HG03139 (cell line): Measurements from ENCODE around the gene GEMIN2.
"Not testable (repeated sequence)": the region's sequence is repeated elsewhere in the genome, so short reads cannot be mapped to it uniquely, and the experiment has no call there.

ENCODE experiments used
- ATAC-seq: cut with Tn5 transposase; IDR thresholded peaks from one replicate; pipeline ENCODE4 v1.9.1; 2021; ENCODE audit not compliant: unreplicated experiment

The GEMIN2 gene, protein sequence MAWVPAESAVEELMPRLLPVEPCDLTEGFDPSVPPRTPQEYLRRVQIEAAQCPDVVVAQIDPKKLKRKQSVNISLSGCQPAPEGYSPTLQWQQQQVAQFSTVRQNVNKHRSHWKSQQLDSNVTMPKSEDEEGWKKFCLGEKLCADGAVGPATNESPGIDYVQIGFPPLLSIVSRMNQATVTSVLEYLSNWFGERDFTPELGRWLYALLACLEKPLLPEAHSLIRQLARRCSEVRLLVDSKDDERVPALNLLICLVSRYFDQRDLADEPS

GRCh38 chr14:39114073-39114838 is at the start of gene GEMIN2:
Gene GEMIN2 (plus strand): TSS chr14:39114323. CDS start chr14:39114339, 16 bp downstream.
- peak; percentile 93 for ATAC-seq

DNA sequence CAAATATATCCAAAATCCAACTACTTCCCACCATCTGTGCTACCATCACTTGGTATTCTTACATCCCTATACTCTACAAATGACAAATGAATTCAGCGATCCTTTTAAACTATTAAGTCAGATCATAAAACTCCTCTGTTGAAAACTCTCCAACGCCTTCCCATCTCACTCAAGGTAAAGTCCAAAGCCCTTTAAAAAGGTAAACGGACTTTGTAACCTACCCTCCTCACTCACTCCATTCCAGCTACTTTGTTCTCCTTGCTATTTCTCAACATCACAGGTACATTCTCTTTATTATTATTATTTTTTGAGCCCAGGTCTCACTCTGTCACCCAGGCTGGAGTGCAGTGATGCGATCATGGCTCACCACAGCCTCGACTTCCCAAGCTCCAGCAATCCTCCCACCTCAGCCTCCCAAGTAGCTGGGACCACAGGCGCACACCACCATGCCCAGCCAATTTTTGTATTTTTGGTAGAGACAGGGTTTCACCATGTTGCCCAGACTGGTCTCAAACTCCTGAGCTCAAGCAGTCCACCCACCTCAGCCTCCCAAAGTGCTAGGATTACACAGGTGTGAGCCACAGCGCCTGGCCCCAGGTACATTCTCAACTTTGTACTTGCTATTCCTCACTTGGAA is 44.8 kb upstream of the GEMIN2 start:
- ATAC-seq: not testable (repeated sequence)

DNA sequence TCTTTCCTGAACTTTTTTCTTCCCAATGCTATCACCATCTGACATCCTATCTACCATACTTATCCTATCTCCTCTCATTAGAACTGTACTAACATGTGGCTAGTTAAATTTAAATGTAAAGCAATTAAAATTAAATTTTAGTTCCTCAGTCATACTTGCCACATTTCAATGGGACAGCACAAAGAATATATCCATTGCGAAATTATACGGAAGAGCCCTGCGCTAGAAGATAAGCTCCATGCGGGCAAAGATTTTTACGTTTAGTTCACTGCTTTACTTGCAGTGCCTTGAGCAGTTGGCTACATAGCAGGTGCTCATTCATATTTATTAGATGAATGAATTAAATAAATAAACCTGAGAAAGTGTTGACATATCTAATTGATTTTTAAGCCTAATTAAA is 44.2 kb upstream of the GEMIN2 start:
- no peak for ATAC-seq

DNA sequence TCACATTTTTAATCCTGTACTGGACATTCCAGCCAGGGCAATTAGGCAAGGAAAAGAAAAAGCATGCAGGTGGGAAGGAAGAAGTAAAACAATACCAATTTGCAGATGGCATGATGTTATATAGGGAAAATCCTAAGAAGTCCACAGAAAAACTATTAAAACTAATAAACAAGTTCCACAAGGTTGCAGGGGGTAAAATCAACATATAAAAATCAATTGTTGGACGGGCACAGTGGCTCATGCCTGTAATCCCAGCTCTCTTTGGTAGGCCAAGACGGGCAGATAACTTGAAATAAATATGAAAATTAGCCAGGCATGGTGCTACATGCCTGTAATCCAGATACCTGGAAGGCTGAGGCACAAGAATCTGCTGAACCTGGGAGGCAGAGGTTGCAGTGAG is 43.0 kb upstream of the GEMIN2 start:
- ATAC-seq: no peak

- no peak for ATAC-seq
These were observed 33.2 kb upstream of the GEMIN2 start for GRCh38 chr14:39080886-39081285.

DNA sequence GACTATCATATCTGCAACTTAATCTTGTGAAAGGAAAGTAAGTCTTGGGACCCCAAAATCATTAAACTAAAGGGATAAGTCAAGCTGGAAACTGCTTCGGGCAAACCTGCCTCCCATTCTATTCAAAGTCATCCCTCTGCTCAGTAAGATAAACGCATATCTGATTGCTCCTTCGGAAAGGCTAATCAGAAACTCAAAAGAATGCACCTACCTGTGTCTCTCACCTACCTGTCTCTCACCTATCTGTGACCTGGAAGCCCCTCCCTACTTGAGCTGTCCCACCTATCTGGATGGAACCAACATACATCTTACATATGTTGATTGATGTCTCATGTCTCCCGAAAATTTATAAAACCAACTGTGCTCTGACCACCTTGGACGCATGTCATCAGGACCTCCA is 31.0 kb upstream of the GEMIN2 start:
- no peak for ATAC-seq

DNA sequence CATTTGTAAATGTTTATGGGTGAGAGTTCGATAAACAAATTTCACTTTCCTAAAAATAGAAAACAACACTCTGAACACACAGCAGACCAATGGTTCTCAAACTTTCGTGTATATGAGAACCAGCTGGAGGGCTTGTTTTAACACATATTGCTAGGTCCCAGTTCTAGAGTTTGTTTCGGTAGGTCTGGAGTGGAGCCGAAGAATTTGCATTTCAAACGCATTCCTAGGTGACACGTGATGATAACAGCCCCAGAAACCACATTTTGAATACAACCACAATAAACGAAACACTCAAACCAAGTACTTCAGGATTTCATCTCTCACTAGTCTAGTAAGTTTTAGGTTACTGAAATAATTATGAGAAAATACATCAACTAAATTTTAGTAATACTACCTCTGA is 28.2 kb upstream of the GEMIN2 start:
- ATAC-seq: no peak

GRCh38 chr14:39087493-39087892 is 26.6 kb upstream of the GEMIN2 start:
- no peak for ATAC-seq

DNA sequence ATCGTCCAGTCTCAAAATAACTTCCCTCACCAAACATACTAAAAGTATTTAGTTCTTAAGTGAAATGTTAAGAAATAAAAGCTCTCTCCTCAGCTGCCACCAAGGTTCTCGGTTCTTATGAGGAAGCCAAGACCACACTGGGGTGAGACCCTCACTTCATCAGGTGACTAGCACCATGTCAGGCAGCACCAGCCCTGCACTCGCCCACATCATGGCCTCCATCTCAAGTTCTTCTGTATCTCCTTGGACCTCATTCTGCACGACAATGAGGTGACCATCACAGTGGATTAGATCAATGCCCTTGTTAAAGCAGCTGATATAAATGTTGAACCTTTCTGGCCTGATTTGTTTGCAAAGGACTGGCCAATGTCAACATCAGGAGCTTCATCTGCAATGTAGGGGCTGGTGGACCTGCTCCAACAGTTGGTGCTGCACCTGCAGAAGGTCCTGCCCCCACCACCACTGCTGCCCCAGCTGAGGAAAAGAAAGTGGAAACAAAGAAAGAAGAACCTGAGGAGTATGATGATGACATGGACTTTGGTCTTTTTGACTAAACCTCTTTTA is 23.5 kb upstream of the GEMIN2 start:
- ATAC-seq: no peak

DNA sequence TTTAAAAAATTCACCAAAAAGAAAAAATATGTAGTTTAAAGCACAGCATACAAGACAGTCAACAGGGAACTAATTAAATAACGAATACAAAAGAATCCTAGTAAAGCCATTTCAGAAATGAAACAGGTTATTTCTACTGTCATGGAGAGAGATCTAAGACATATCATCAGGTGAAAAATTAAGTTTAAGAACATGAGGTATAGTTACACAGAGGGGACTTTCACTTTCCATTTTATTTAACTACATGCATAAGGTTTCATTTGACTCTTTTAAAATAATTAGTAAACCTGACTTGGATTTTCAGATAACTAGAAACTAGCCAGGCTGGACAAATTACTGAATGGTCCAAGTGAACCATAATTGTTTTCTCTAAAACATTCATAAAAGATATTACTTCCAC is 22.4 kb upstream of the GEMIN2 start:
- no peak for ATAC-seq

GRCh38 chr14:39094515-39094914 is 19.6 kb upstream of the GEMIN2 start:
- ATAC-seq: no peak

DNA sequence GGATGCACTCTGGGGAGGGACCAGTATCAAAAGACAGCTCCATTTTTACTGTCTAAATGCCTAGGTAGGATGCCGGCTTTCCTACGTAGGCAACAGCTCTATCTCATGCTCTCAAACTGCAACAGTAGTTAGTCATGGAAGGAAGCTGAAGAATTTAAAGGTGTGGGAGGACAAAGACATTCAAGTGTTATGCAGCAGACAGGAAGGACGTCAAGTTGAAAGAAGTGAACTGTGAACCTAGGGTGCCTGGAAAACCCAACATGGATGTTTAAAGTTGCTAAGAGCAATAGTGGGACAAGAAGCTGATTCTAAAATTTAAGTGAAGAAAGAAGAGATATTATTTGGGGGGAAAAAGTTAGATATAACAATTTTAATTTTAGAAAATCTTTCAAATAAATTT is 17.0 kb upstream of the GEMIN2 start:
- ATAC-seq: no peak

DNA sequence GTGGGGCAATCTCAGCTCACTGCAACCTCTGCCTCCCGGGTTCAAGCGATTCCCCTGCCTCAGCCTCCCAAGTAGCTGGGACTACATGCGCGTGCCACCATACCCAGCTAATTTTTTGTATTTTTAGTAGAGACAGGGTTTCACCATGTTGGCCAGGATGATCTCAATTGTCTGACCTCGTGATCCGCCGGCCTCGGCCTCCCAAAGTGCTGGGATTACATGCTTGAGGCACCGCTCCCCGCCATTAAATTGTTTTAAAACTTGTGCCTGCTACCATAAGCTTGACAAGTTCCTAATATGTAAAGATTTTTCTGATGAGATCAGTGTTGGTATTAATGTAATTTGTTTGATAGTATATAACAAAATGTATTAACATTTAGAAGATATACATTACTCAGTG is 14.9 kb upstream of the GEMIN2 start:
- ATAC-seq: not testable (repeated sequence)

DNA sequence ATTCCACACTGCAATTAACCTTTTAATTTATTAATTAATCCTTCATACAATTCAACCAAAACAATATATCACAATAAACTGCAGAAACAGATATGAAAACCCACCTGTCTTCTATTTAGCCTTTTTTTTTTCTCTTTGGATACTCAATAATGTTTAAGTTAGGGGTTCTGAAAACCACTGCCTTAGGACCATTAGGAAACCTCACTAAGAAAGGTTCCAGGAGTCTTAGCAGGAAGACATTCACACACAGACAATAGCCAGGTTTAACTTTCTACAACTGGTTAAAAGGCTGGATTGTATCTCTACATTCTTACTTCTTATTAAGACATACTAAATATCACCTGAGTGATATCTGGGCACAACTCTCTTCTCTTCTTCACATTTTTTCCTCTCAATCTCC is 14.4 kb upstream of the GEMIN2 start:
- no peak for ATAC-seq

DNA sequence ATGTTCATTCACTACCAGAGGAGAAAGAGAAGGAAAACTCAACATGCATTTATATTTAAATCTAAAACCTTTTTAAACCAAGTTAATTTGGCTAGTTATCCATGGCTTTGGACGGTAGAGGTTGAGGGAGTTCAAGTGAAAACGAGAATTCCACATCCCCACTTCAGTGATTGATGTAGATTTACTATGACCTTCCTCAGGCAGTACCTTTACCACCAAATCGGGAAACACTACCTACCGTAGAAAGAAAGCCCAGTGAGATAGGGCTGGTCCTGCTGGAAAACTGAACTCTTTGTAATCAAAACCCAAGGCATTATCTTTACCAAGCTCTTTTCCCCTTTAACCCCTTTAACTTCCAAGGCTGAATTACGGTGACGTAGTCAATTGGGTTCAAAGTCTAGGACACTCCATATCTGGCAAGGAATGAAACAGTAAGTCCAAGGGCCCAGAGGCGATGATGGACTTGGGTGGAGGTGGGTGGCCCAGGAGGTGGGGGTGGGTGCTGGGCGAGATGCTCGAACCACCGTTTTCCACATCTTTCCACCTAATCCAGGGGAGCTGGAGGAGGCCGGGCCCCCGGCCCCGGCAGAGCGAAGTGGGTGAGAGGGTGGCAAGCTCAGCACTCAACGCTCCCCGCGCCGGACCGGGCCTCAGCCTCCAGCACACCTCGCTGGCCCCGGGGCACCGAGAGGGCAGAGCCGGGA is 11.7 kb upstream of the GEMIN2 start:
- ATAC-seq: no peak

DNA sequence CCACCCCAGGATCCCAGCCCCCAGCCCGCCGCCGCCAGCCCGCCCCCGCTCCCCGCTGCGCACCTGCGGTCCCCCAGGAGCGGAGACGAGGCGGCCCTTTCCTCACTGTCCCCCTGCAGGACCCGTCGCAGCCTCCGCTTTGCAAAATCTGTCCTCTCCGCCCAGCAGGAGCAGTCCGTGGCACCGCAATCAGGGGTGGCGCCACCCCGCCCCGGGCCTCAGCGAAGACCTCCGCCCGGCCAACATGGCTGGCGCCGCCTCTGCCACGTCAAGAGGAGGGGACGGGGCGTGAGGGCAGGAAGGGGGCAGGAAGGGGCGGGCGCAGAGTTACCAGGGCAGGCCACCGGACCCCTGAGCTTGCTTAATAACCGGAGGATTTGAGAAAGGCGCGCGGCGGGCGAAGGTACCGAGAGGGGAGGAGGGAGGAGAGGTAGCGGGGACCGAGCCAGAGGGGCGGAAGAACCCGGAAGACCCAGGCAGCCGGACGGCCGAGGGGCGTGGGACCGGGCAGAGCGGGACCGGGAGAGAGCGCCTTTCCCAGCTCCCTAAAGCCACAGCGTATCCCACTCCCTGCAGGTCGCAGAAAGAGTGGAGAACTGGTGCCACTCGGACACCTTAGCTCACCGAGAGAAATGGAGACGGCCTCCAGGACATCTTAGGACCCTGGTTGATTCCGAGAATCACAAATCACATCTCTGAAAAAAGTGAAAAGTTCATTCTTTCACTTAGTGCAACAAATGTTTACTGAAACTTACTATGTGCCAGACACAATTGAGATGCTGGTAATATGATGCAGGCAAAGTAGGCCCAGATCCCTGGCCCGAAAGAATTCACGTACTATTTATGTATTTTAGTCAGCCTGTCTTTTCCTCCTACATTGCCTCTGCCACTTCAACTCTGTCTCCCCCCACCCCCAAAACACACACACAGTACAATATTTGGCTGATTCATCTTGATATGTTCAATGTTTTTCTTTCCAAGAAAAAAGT is 10.9 kb upstream of the GEMIN2 start, which contains the start of gene SEC23A:
SEC23A (minus strand) TSS at position 267 of the 989 bp plus-strand sequence. CDS start 7,117 bp downstream, outside the sequence.
- peak; percentile 94 for ATAC-seq

DNA sequence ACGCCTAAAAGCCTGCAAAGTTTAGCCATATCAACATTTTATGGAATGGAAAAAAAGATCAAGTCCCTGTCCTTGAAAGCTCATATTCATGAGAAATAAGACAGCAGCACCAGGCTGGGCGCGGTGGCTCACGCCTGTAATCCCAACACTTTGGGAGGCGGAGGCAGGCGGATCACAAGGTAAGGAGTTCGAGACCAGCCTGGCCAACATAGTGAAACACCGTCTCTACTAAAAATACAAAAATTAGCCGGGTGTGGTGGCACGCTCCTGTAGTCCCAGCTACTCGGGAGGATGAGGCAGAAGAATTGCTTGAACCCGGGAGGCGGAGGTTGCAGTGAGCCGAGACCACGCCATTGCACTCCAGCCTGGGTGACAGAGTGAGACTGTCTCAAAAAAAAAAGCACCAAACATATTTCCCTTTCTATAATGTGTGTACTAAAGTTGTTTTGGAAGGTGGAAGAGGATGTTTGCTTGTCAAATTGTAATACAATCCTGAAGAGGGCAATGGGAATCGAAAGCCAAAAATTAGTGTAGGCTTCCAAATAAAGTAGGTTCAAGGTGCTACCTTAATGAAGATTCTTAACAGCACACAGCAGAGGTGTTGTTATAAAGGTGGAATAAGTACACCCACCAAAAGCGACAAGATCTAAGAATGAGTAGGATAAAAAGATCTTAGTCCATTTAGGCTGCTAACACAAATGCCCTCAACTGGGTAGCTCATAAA is 9.9 kb upstream of the GEMIN2 start:
- ATAC-seq: not testable (repeated sequence)

GRCh38 chr14:39107591-39107996 is 6.5 kb upstream of the GEMIN2 start:
- no peak for ATAC-seq

DNA sequence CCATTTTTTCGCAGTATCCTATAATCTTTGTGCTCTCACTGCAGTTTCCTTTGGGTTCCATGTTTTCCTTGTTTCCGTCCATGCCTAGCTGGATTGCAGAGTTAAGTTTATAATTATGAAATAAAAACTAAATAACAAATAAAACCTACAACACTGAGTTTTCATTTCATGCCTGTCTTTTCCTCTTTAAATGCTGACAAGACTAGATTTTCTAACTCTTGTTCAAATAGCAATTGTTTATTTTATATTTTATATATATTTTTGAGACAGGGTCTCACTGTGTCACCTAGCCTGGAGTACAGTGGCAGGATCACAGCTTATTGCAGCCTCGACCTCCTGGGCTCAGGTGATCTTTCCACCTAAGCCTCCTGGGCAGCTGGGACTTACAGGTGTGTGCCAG is 5.3 kb upstream of the GEMIN2 start:
- no peak for ATAC-seq
